ENCODE data around the gene GNA12.
"Not testable (repeated sequence)": the region's sequence is repeated elsewhere in the genome, so short reads cannot be mapped to it uniquely, and the experiment has no call there.

GNA12 gene

GRCh38 chr7:2708547-2709310, 135.4 kb downstream of the GNA12 start:
- DNase-seq = no peak

GRCh38 chr7:2708041-2708440, 136.1 kb downstream of the GNA12 start:
- no peak for DNase-seq

DNA sequence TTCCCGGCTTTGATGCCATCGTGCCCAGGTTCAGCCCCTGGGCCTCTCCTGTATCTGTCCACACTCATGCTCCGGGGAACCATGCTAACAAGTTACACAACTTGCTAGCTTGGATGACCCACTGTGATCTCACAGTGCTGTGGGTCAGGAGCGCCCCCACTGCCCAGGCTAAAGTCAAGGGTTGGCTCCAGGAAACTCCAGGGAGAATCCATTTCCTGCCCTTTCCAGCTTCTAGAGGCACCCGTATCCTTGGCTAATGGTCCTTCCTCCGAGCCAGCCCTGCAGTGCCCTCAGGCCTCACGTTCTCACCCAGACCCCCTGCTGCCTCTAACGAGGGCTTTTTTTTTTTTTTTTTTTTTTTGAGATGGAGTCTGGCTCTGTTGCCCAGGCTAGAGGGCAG, 136.6 kb downstream of the GNA12 start:
- no peak for DNase-seq

DNA sequence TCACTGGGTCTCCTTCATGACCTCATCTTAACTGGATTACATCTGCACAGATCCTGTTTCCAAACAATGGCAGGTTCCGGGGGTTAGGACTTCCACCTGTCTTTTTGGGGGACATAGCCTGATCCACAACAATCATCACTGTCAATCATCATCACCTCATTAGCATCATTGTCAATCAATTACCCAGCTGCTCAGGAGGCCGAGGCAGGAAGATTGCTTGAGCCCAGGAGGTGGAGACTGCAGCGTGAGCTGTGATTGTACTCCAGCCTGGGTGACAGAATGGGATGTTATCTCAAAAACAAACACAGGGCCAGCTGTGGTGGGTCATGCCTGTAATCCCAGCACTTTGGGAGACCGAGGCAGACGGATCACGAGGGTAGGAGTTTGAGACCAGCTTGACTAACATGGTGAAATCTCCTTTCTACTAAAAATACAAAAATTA, 137.4 kb downstream of the GNA12 start:
- no peak for DNase-seq

- DNase-seq = no peak
These were observed 138.6 kb downstream of the GNA12 start for GRCh38 chr7:2705371-2706096.

- DNase-seq = no peak
These were observed 141.5 kb downstream of the GNA12 start for GRCh38 chr7:2702594-2702957.

DNA sequence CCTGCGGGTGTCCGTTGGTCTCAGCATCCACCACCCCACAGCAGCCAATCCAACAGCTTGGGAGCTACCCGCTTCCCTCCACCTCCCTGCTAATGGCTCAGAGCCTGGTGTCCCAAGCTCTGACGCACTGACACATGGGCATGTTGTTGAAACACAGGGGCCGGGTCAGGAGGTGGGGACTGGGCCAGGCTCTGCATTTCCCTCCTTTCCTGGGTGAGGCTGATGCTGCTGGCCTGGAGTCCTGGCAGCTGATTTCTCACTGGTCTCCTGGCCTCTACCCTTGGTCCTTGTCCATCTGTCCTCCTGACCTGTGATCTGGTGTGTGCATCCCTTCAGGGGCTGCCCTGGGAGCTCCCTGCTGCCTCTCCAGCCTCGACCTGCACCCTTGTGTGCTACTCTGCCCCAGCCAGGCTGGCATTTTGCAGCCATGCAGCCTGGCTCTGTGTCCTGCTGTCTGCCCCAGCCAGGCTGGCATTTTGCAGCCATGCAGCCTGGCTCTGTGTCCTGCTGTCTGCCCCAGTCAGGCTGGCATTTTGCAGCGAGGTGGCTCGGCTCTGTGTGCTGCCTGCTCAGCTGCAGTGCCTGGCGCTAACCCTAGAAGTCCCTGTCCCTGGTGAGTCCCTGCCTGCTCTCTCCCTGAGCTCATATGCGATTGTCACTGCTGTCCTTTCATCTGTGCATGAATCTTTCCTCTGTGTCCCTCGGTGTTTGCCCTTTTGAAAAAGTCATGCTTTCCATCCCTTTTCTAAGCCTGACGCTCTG, 142.1 kb downstream of the GNA12 start:
- no peak for DNase-seq

DNA sequence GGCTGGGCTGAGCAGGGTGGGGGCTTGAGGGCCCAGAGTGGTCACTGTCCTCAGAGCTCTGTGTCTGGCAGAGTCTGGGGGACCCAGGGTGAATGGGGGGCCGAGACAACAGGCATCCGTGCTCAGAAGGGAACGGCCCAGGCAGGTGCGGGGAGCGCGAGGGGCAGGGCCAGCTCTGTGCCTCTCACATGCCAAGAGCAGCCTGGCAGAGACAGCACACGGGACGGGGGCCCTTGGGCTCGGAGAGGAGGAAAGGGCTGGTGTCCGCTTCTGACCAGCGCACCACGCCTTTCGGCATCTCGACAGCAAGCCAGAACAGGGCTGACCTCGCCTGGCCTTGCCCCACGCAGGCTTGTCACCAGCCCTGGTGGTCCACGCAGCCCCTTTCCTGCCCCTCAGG, 142.7 kb downstream of the GNA12 start:
- no peak for DNase-seq

DNA sequence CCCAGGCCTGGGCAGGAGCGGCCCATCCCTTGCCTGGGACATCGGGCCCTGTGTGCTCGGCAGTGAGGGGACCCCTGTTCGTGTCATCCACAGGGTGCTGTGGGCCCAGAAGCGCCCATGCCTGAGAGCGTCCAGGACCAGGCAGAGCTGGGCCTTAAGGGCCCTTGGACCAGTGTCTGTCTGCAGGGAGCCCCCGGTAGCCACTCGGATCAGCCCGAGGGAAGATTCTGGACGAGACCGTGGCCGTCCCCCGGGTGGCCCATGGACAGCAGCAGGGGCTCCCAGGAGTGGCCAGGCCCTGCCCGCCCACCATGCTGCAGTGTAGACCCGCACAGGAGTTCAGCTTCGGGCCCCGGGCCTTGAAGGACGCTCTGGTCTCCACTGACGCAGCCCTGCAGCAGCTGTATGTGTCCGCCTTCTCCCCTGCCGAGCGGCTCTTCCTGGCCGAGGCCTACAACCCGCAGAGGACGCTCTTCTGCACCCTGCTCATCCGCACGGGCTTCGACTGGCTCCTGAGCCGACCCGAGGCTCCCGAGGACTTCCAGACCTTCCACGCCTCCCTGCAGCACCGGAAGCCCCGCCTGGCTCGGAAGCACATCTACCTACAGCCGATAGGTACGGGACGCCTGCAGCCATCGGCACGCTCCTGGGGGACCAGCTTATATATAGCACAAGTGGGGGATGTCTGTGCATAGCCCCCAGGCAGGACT, 143.8 kb downstream of the GNA12 start:
- DNase-seq = no peak

- DNase-seq = no peak
These were observed 144.9 kb downstream of the GNA12 start for GRCh38 chr7:2699289-2699620.

GRCh38 chr7:2698581-2699288, 145.4 kb downstream of the GNA12 start:
- DNase-seq = peak; percentile 39 to 66

- DNase-seq = not testable (repeated sequence)
These were observed 150.0 kb downstream of the GNA12 start for GRCh38 chr7:2694122-2694436.

- DNase-seq = peak in 1 of 2 donors; percentile 46
These were observed 150.5 kb downstream of the GNA12 start for GRCh38 chr7:2693420-2694121.

DNA sequence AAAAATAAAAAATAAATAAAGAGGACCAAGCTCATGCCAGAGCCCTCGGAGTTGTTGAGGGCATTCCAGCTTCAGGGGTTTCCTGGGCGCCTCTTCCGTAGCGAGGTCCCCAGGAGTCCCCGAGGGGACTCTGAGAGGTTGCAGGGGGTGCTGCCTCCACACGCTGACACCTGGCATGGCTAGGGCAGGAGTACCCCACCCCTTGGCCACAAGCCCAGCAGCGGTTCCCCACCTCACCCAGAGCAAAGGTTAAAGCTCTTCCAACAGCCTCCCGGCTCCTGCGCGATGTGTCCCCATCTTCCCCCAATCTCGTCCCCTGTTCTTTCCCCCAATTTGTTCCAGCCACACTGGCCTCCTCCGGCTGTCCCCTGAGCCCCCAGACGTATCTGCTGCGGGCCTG, 151.6 kb downstream of the GNA12 start:
- no peak for DNase-seq

GRCh38 chr7:2691932-2692439, 152.1 kb downstream of the GNA12 start:
- not testable (repeated sequence) for DNase-seq

DNA sequence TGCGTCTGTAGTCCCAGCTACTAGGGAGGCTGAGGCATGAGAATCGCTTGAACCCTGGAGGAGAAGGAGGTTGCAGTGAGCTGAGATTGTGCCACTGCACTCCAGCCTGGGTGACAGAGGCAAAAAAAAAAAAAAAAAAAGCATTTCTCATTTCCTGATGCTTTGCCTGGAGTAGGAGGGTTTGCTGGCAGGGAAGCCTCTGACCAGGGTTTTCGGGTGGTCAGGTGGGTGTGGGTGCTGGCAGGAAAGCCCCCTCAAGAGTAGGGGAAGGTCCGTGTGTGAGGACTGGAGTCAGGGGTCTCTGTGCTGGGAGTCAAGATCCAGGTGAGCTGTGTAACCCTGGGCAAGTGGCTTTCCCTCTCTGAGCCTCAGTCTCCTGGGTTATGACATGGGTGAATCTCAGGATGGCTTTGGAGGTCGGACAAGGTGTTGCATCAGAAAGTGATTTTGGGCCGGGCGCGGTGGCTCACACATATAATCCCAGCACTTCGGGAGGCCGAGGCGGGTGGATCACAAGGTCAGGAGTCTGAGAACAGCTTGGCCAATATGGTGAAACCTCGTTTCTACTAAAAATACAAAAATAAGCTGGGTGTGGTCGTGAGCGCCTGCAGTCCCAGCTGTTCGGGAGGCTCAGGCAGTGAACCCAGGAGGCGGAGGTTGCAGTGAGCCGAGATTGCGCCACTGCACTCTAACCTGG, 152.9 kb downstream of the GNA12 start:
- no peak for DNase-seq

DNA sequence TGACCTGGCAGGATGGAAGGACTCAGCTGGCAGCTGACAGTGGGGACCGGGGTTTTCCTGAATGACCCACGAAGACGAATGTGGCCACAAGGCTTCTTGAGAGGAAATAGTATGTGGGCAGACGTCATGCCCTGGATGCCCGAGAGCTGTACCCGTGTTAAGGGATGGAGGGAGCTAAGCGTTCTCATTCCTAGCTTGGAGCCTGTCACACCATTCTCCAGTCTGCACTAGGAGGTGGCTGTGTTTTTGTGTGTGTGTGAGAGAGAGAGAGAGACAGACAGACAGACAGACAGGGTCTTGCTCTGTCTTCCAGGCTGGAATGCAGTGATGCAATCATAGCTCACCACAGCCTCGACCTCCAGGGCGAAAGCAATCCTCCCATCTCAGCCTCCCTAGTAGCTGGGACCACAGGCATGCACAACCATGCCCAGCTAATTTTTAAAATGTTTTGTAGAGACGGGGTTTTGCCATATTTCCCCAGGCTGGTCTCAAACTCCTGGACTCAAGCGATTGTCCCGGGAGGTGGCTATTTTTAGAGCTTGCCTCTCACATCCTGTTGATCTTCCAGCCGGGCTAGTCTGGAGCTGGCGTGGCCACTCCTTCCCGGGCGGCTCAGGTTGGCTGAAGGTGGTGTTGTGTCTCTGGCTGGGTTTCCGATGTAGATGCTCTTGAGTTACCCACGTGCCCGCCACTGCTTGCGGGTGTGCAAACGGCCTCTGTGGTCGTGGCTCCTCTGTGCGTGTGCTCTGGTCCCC, 154.0 kb downstream of the GNA12 start:
- DNase-seq = no peak

DNA sequence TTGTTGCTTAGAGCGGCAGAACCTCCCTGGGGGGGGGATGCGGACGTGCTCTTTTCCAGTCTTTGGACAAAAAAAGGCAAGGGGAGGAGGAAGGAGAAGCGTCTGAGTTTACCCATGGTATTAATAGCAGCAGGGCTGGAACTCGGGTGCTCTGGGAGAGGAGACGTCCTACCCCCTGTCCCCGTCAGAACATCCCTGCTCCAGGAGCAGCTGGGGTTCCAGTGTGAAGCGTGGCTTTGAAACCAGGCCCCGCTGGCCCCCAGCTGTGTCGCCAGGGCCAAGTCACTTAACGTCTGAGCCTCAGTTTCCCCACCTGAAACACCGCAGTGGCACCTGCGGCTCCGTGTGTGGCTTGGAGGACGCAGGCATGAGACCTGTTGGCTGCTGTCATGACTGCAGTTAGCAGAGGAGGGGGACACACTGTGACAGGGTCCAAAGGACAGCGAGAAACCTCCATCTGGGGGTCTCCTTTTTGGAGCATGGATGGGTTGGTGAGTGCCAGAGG, 154.7 kb downstream of the GNA12 start:
- no peak for DNase-seq

DNA sequence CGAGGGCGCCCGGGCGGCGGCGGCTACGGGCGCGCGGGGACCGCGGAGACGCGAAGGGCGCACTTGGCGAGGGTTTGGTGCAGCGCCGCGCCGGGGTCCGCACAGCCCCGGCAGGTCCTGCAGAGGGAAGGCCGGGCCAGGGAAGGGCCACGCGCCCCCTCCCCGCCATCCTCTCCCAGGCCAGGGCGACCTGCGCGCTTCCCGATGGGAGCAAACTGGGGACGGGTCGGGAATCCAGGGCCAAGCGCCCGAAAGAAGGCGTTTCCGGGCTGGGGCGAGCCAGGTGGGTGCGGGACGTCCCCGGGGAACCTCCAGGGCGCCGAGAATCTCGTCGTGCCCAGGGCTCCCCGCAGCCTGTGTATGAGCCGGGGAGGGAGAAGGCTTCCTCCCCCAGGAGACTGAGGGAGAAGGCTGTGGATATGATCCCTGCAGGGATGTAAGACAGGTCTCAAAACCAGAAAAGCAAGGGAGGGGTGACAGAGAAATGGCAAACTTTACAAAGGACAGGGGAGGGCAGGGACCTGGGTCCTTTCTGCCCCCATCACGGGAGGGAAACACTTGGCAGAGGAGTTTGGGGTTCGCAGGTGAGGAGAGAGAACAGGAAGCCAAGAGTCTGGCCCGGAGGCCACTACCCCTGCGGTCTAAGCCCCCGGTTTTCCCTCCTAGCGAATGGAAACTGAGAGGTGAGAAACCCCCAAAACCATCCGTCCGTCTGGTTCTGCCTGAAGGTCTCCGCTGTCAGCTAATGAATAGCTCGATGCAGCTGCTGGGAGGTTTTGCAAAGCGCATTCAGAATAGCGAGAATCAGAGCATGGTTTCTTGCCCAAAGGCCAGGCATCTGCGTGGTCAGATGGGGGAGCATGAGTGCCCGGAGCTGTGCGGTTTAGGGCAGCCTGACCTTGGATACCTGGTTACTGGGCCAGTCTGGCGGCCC, 155.4 kb downstream of the GNA12 start:
- no peak for DNase-seq
